DMS 273 (cell line): Measurements from ENCODE around the gene EFHC2.
"Not testable (repeated sequence)": the region's sequence is repeated elsewhere in the genome, so short reads cannot be mapped to it uniquely, and the experiment has no call there.

Experiments
- DNase-seq: peaks from one replicate; lab custom pipeline; 2025; ENCODE audit not compliant: unreplicated experiment; lab: John Stamatoyannopoulos, UW

EFHC2 gene

GRCh38 chrX:44234116-44234515 is 109.4 kb downstream of the EFHC2 start:
- DNase-seq: no peak

DNA sequence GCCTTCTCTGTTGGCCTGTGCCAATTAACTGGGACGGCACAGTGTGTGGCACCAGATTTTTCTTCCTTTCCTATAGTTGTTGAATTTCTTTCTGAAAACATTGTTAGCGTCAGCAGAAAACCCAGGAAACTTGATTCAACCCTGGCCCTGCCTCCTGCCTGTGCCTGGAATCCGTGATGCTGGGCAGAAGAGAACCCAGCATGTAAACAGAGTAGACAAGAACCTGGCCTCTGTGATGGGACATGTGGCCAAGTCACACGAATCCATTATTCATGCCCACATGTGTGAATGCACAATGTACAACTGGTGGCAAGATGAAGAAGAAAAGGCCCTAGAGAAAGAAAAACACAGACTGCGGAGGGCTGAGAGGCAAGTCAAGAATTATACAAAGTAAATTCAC is 111.4 kb downstream of the EFHC2 start:
- DNase-seq: no peak

DNA sequence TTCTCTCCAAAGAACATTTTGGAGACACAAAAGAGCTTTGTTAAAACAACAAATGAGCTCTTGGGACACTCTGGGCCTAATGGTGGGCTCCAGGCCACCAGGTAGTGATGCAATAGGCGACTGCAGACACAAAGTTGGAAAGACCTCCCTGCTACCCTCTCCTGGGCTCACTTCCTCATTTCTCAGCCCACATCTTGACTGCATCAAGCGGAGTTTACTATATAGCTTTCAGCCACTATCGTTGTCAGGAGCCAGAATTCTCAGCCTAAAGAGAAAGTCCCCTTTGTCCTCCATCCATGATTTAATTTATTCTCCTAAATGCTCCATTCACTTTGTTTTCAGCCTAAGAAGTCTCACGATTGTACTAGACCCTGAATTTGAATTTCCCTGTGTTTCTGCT is 114.9 kb downstream of the EFHC2 start:
- DNase-seq: no peak

GRCh38 chrX:44227991-44228390 is 115.5 kb downstream of the EFHC2 start:
- no peak for DNase-seq

- DNase-seq: no peak
Measured at GRCh38 chrX:44225667-44226066, 117.8 kb downstream of the EFHC2 start.

GRCh38 chrX:44224760-44225159 is 118.7 kb downstream of the EFHC2 start:
- DNase-seq: no peak

GRCh38 chrX:44223150-44223549 is 120.3 kb downstream of the EFHC2 start:
- DNase-seq: no peak

- DNase-seq: no peak
Measured at GRCh38 chrX:44218465-44218864, 125.0 kb downstream of the EFHC2 start.

DNA sequence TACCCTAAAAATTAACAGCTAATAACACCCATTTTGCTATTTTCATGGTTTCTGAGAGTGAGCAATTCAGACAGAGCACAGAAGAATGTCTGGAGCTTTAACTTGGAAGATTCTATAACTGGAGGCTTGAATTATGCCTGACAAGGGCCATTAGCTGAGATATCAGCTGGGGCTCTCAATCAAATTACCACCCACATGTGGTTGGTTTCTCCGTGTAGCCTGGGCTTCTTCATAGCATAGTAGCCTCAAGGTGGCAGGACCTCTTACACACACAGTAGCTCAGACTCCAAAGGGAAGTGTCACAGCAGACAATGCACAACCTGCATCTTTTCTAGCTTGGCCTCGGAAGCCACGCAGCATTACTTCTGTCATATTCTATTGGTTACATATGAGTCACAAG is 127.3 kb downstream of the EFHC2 start:
- no peak for DNase-seq

GRCh38 chrX:44203791-44204190 is 139.7 kb downstream of the EFHC2 start:
- DNase-seq: no peak

GRCh38 chrX:44202596-44202995 is 140.9 kb downstream of the EFHC2 start:
- no peak for DNase-seq

- DNase-seq: no peak
Measured at GRCh38 chrX:44189116-44189515, 154.4 kb downstream of the EFHC2 start.

DNA sequence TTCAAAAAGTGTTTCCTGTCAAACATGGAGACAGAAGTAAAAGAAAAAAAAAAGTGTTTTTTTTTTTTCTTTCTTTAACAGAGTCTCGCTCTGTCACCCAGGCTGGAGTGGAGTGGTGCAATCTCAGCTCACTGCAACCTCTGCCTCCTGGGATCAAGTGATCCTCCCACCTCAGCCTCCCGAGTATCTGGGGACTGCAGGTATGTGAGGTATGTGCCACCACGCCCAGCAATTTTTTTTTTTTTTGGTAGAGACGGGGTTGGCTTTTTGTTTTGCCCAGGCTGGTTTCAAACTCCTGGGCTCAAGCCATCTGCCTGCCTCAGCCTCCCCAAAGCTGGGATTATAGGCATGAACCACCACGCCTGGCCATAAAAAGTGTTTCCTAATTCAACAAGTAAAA is 155.6 kb downstream of the EFHC2 start:
- not testable (repeated sequence) for DNase-seq

- no peak for DNase-seq
Measured at GRCh38 chrX:44183329-44183728, 160.1 kb downstream of the EFHC2 start.

DNA sequence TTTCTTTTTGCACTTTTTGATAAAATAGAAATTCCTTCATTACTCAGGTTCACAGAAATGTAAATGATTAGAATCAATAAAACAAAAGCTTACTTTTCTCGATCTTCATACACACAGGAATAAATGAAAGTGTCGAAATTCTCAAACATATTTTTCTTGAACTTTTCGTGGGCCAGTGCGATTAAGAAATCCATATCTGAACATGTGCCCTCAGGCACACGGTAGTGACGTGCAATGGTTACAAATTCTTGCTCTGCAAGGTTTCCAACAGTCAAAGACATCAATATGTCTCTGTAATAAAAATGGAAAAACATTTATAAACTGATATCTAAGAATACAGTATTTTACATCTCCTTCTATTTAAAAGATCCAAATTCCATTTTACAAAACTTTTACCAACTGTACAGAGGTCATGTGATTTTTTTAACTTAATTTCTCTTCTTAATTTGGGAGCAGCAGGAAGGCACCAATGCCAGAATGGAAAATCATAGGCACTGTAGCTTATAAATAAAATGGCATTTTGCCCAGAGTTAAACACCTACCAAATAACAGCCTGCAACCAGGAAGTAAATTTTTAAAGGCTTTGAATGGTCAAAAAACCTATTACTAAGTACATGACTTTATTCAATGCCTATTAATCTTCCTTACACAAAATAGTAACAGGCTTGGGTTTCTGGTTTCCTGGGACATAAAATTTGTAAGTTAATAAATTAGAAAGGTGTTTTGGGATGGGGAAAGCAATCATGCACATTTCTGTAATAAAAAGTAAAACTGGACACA is 165.0 kb downstream of the EFHC2 start:
- no peak for DNase-seq

GRCh38 chrX:44175455-44175854 is 168.0 kb downstream of the EFHC2 start:
- no peak for DNase-seq

DNA sequence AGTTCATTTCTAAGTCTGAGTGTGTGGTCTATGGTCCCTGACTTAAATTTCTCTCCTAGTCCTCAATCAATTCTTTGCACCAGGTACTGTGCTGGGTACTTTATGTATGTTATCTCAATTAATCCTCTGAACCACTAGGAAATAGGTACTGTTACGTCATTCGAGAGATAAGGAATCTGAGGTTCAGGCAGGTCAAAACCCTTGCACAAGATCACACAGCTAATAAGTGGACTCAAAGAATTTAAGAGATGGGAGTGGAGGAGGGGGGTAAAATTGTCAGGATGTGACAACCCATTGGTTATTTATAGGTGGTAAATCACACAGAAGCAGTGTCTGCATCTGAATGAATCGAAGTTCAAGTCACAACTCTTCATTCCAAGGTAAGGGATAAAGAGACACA is 169.4 kb downstream of the EFHC2 start:
- no peak for DNase-seq

DNA sequence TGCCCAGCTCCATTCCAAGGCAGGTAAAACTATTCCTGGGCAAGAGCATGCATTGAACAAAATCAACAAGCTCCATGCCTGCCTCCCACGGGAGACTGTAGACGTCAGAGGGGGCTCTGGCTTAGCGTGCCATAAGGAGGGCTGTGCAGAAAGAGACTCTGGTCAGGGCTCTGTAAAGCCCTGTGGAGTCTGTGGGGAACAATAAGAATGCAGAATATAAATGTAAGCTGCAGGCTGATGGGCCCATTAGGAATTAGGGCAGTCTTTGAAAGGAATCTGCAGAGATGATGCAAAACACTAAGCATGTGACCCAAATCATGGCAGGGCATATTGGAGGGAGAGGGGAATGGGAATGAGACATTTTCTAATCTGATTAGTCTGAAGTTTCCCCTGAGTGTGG is 170.3 kb downstream of the EFHC2 start:
- DNase-seq: no peak

DNA sequence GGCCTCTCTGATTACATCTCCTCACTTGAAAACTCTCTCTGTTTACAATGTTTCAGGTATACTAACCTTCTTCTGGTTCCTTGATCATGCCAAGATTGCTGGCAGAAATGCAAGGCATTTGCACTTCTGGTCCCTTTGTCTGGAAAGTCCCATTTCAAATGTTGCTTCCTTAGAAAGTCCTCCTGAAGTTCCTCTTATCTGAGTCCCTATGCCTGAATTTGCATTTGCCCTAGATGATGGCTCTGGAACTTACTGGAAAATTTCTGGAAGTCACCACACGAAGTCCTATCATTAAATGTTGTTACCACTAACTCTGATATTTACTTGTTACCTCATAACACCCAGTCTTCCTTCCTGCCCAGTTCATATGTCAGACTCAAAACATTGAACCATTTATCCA is 176.4 kb downstream of the EFHC2 start:
- DNase-seq: no peak

GRCh38 chrX:44162964-44163475 is 180.5 kb downstream of the EFHC2 start:
- DNase-seq: no peak

DNA sequence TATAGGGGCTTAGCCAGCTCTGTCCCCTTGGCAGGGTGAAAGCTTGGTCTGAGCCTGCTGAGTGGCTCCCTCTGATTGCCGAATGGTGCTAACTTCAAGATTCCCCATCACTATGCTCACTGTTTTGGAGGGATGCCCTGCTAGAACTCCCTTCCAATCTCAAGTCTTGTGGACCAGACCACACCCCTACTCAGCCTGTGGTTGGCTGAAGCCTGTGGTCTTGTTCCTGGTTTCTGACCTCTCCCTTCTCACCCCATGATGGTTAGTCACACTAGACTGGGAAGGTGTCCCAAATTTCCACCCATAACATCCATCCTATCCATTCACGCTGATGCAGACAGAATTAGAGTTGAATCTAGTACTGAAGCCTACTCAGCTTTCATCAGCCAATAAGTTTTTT is 185.6 kb downstream of the EFHC2 start:
- DNase-seq: no peak

- DNase-seq: no peak
Measured at GRCh38 chrX:44157283-44157682, 186.2 kb downstream of the EFHC2 start.

- DNase-seq: no peak
Measured at GRCh38 chrX:44156726-44157125, 186.7 kb downstream of the EFHC2 start.
